K562 (cell line): ENCODE measurements around the gene HEPHL1. TPM values are rescaled to one million over a fixed set of nuclear protein-coding genes. Genes with fewer than 3 reads are reported as not detected.

Experiments
- ATF7 ChIP-seq: fragments of 450-650 bp; IDR thresholded peaks from 2 replicates; pipeline ENCODE4 v1.7.1; 2014; ENCODE audit warnings: mild to moderate bottlenecking, moderate library complexity
- CREB1 ChIP-seq, 2 experiments: sonication (generic) in 1 of 2; formaldehyde crosslinking in 1 of 2; IDR thresholded peaks; 2 replicates each; pipeline versions ENCODE4 v1.6.1 to v1.8.0; 2012 to 2022; ENCODE audit warnings: inconsistent platforms in 1 of 2, mild to moderate bottlenecking in 1 of 2, missing genetic modification reagents in 1 of 2, moderate library complexity in 1 of 2
- DACH1 ChIP-seq: fragments of 450-650 bp; IDR thresholded peaks from 2 replicates; pipeline ENCODE4 v1.6.1; 2018; ENCODE audit not compliant: partially characterized antibody
- E2F5 ChIP-seq: sonication (generic); formaldehyde crosslinking; IDR thresholded peaks from 2 replicates; pipeline ENCODE4 v1.8.0; 2022; ENCODE audit warnings: mild to moderate bottlenecking, missing genetic modification reagents
- FOXA3 ChIP-seq, 2 experiments: fragments of 450-650 bp in 1 of 2; sonication (generic) in 1 of 2; formaldehyde crosslinking; IDR thresholded peaks in 1 of 2; conservative IDR thresholded peaks in 1 of 2; 2 replicates each; pipeline versions ENCODE4 v1.4.0 to v1.8.0; 2020 to 2022; ENCODE audit warnings: mild to moderate bottlenecking in 2 of 2, missing genetic modification reagents in 1 of 2
- HMG20A ChIP-seq: fragments of 450-650 bp; formaldehyde crosslinking; conservative IDR thresholded peaks from 2 replicates; pipeline ENCODE4 v1.4.0; 2020; ENCODE audit warnings: mild to moderate bottlenecking, mixed read lengths
- JUNB ChIP-seq: fragments of 450-650 bp; formaldehyde crosslinking; conservative IDR thresholded peaks from 2 replicates; pipeline ENCODE4 v1.4.0; 2020; ENCODE audit warnings: mild to moderate bottlenecking
- KAT7 ChIP-seq: sonication (generic); formaldehyde crosslinking; IDR thresholded peaks from 2 replicates; pipeline ENCODE4 v1.8.0; 2022; ENCODE audit warnings: missing genetic modification reagents, mild to moderate bottlenecking, borderline replicate concordance
- KAT8 ChIP-seq: fragments of 450-650 bp; IDR thresholded peaks from 2 replicates; pipeline ENCODE4 v1.6.1; 2016; ENCODE audit warnings: low read depth, mild to moderate bottlenecking
- NR2C1 ChIP-seq, 2 experiments: fragments of 450-650 bp; IDR thresholded peaks; 2 replicates each; pipeline ENCODE4 v1.6.1; 2017; ENCODE audit warnings: mild to moderate bottlenecking in 2 of 2, antibody characterized with exemption in 1 of 2, inconsistent platforms in 1 of 2, missing compliant biosample characterization in 1 of 2, missing genetic modification characterization in 1 of 2
- PHF8 ChIP-seq: fragments of 200-600 bp; sonication (generic); IDR thresholded peaks from 2 replicates; pipeline ENCODE4 v1.6.1; 2012; ENCODE audit warnings: mixed run types, mild to moderate bottlenecking, inconsistent platforms, low read length, moderate library complexity, borderline replicate concordance
- RBBP5 ChIP-seq: fragments of 200-600 bp; sonication (generic); IDR thresholded peaks from 2 replicates; pipeline ENCODE4 v1.6.1; 2012; ENCODE audit warnings: borderline replicate concordance, mild to moderate bottlenecking, low read length, control low read depth, inconsistent platforms; ENCODE audit not compliant: insufficient read depth, poor library complexity, severe bottlenecking
- RFX7 ChIP-seq: fragments of 250-450 bp; sonication (Bioruptor Pico); IDR thresholded peaks from 2 replicates; pipeline ENCODE4 v1.5.1; 2021; ENCODE audit warnings: mild to moderate bottlenecking
- TAF7 ChIP-seq: fragments of 450-650 bp; IDR thresholded peaks from 2 replicates; pipeline ENCODE4 v1.6.1; 2016; ENCODE audit warnings: missing genetic modification characterization, missing compliant biosample characterization
- TFE3 ChIP-seq: fragments of 450-650 bp; formaldehyde crosslinking; IDR thresholded peaks from 2 replicates; pipeline ENCODE4 v1.4.0; 2020; ENCODE audit warnings: mild to moderate bottlenecking, mixed read lengths
- U2AF2 ChIP-seq: fragments of 200-400 bp; formaldehyde crosslinking; optimal IDR thresholded peaks from 2 replicates; pipeline ENCODE3; 2017; ENCODE audit warnings: low read depth, mild to moderate bottlenecking, low read length
- ZBTB7A ChIP-seq: IDR thresholded peaks from 2 replicates; pipeline ENCODE4 v1.6.1; 2011; ENCODE audit warnings: low read depth, mild to moderate bottlenecking, low read length, moderate library complexity, borderline replicate concordance; ENCODE audit not compliant: control insufficient read depth
- ZKSCAN8 ChIP-seq: fragments of 200-800 bp; sonication (Bioruptor generic); IDR thresholded peaks from 2 replicates; pipeline ENCODE4 v1.6.1; 2016; ENCODE audit warnings: missing genetic modification characterization, missing compliant biosample characterization
- ZNF24 ChIP-seq: fragments of 450-650 bp; IDR thresholded peaks from 2 replicates; pipeline ENCODE4 v1.6.1; 2016
- ZNF316 ChIP-seq: fragments of 450-650 bp; IDR thresholded peaks from 2 replicates; pipeline ENCODE4 v1.6.1; 2016
- ZNF507 ChIP-seq: conservative IDR thresholded peaks from 2 replicates; pipeline ENCODE4 v1.6.1; 2017; ENCODE audit warnings: missing genetic modification characterization, missing compliant biosample characterization
- ZNF699 ChIP-seq: fragments of 250-450 bp; sonication (Bioruptor Pico); IDR thresholded peaks from 2 replicates; pipeline ENCODE4 v1.8.0; 2021; ENCODE audit warnings: mild to moderate bottlenecking, moderate library complexity; ENCODE audit not compliant: insufficient replicate concordance
- polyA plus RNA-seq, 8 experiments: library from polyadenylated mRNA; depleted of rRNA in 4 of 8; stranded (reverse) in 5 of 8; unstranded in 3 of 8; fragments of >200 nt; fragmentation: Nextera tagmentation in 2 of 8; fragmentation: Illumina TruSeq in 1 of 8; extraction: Ambion mirVana in 2 of 8; extraction: Trizol in 1 of 8; gene quantifications; 2 replicates each; pipeline versions ENCODE4 v1.2.1 to v1.2.3, GENCODE V29; 2011 to 2014; ENCODE audit warnings: inconsistent platforms in 1 of 8, missing spikeins in 1 of 8
- total RNA-seq, 7 experiments: library from RNA; depleted of rRNA in 6 of 7; stranded (reverse); fragments of >200 nt in 6 of 7; fragmentation: Illumina TruSeq in 2 of 7; extraction: Trizol in 2 of 7; gene quantifications; 2 replicates each; pipeline versions ENCODE4 v1.2.1 to v1.2.3, GENCODE V29; 2011 to 2021; ENCODE audit warnings: low replicate concordance in 1 of 7
- TF ChIP-seq, protein P1 (sequence below): sonication (generic); formaldehyde crosslinking; IDR thresholded peaks from 2 replicates; pipeline ENCODE4 v1.8.0; 2022; ENCODE audit warnings: missing genetic modification reagents, mild to moderate bottlenecking, moderate library complexity, borderline replicate concordance
- TF ChIP-seq, protein P2 (sequence below): IDR thresholded peaks from 3 replicates; pipeline ENCODE4 v1.6.1; 2011; ENCODE audit warnings: borderline replicate concordance, mild to moderate bottlenecking; ENCODE audit not compliant: insufficient read length, insufficient read depth

The HEPHL1 gene
- total and polyA plus RNA-seq, 9 of the 15 experiments (the other 6 are each of a cell fraction or from before 2014, with no cell fraction given), result 0.01 TPM; not detected in 8

- TF ChIP-seq, protein P1, sequence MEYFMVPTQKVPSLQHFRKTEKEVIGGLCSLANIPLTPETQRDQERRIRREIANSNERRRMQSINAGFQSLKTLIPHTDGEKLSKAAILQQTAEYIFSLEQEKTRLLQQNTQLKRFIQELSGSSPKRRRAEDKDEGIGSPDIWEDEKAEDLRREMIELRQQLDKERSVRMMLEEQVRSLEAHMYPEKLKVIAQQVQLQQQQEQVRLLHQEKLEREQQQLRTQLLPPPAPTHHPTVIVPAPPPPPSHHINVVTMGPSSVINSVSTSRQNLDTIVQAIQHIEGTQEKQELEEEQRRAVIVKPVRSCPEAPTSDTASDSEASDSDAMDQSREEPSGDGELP (CRISPR knock-in tag), result peak; percentile 23; the same call in 1 of the 2 replicates
- no peak for TF ChIP-seq TAF7
- TF ChIP-seq FOXA3 (CRISPR knock-in tag; conservative IDR thresholded peaks at IDR 0.05 in 1 of 2, IDR thresholded peaks at IDR 0.05 in 1 of 2), result no peak
- no peak for TF ChIP-seq RBBP5
- TF ChIP-seq ZNF507 (tag), result no peak
- no peak for TF ChIP-seq ZKSCAN8 (CRISPR knock-in tag)
- TF ChIP-seq JUNB (CRISPR knock-in tag), result peak; percentile 92
- peak; percentile 90 for TF ChIP-seq DACH1
- no peak for TF ChIP-seq KAT7
- TF ChIP-seq NR2C1 (IDR thresholded peaks at IDR 0.05), result no peak
- no peak for TF ChIP-seq NR2C1 (tag; IDR thresholded peaks at IDR 0.05)
- no peak for TF ChIP-seq ZNF316
- TF ChIP-seq E2F5 (CRISPR knock-in tag), result no peak
- TF ChIP-seq ZNF699 (CRISPR knock-in tag), result no peak
- TF ChIP-seq, protein P2, sequence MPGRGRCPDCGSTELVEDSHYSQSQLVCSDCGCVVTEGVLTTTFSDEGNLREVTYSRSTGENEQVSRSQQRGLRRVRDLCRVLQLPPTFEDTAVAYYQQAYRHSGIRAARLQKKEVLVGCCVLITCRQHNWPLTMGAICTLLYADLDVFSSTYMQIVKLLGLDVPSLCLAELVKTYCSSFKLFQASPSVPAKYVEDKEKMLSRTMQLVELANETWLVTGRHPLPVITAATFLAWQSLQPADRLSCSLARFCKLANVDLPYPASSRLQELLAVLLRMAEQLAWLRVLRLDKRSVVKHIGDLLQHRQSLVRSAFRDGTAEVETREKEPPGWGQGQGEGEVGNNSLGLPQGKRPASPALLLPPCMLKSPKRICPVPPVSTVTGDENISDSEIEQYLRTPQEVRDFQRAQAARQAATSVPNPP, result no peak
- no peak for TF ChIP-seq TFE3
- no peak for TF ChIP-seq HMG20A (CRISPR knock-in tag)
- no peak for TF ChIP-seq ZBTB7A
- TF ChIP-seq KAT8, result no peak
- no peak for TF ChIP-seq RFX7 (CRISPR knock-in tag)
- no peak for TF ChIP-seq ZNF24
- 0 out of 2 replicates have a peak, but pooled peaks have one; percentile 14 for TF ChIP-seq CREB1 (IDR thresholded peaks at IDR 0.05)
- peak; percentile 29; the same call in 1 of the 2 replicates for TF ChIP-seq CREB1 (CRISPR knock-in tag; IDR thresholded peaks at IDR 0.05)
- no peak for TF ChIP-seq U2AF2
- TF ChIP-seq ATF7, result peak; percentile 38; the same call in 1 of the 2 replicates
- no peak for TF ChIP-seq PHF8
These were observed 130.9 kb downstream of the HEPHL1 start (continued) for GRCh38 chr11:94151903-94152677.
